Endothelial cell of umbilical vein (primary cell): ENCODE results near the gene ZFP57. TPM values are rescaled to one million over a fixed set of nuclear protein-coding genes. Genes with fewer than 3 reads are reported as not detected.
A peak's percentile ranks its signal among the peaks of the same experiment; 100 is the strongest.

ENCODE experiments used
- BruUV-seq: library from RNA; stranded (reverse); fragments of 400-500 nt; replicated peaks from 2 replicates; lab custom pipeline; 2021; lab: Mats Ljungman, UMichigan
- CTCF ChIA-PET: fragments of 300-600, 350-600 bp; sonication (Branson Sonifier 250); formaldehyde crosslinking; loops from one replicate; lab custom pipeline; 2021; ENCODE audit warnings: antibody characterized with exemption, inconsistent platforms; lab: Charles Lee
- POLR2A ChIA-PET: fragments of 300-600, 350-600 bp; sonication (Branson Sonifier 250); formaldehyde crosslinking; loops from one replicate; lab custom pipeline; 2021; ENCODE audit warnings: antibody characterized with exemption, inconsistent platforms; lab: Charles Lee
- DNase-seq: peaks from one replicate; pipeline ENCODE4 v3.0.0-alpha.2; 2011; ENCODE audit warnings: low read depth, low spot score
- FAIRE-seq: peaks from 2 replicates; lab custom pipeline; 2011; peaks lifted over from hg19 to GRCh38; lab: Jason Lieb, UNC
- H2AFZ ChIP-seq: 2 replicates; pipeline ENCODE4 v1.6.0; 2012; ENCODE audit warnings: low read depth, low read length, control low read depth, inconsistent platforms
- H3K27ac ChIP-seq: 2 replicates; pipeline ENCODE4 v1.5.1; 2011; ENCODE audit warnings: low read depth, mild to moderate bottlenecking, control low read depth, low read length, moderate library complexity; ENCODE audit not compliant: insufficient read depth
- H3K27me3 ChIP-seq, 2 experiments: 2 replicates each; pipeline versions ENCODE4 v1.6.0 to v1.6.1; 2011; ENCODE audit warnings: low read length in 2 of 2, mixed read lengths in 1 of 2; ENCODE audit not compliant: control insufficient read depth in 2 of 2, insufficient read depth in 2 of 2
- H3K36me3 ChIP-seq, 2 experiments: 2 replicates in 1 of 2; 3 replicates in 1 of 2; pipeline ENCODE4 v1.5.1; 2011; ENCODE audit warnings: low read length in 2 of 2, mild to moderate bottlenecking in 1 of 2, moderate library complexity in 1 of 2; ENCODE audit not compliant: control insufficient read depth in 2 of 2, insufficient read depth in 2 of 2; ENCODE audit errors: extremely low read depth in 1 of 2
- H3K4me1 ChIP-seq: 3 replicates; pipeline ENCODE4 v1.5.1; 2011; ENCODE audit warnings: mild to moderate bottlenecking, low read length; ENCODE audit not compliant: control insufficient read depth, insufficient read depth; ENCODE audit errors: extremely low read depth
- H3K4me2 ChIP-seq: 2 replicates; pipeline ENCODE4 v1.6.1; 2011; ENCODE audit warnings: low read length, control low read depth, mixed read lengths; ENCODE audit not compliant: insufficient read depth
- H3K4me3 ChIP-seq, 3 experiments: fragments of 200-600 bp in 1 of 3; sonication (generic), shearing (Covaris generic) in 1 of 3; replicated peaks in 1 of 3; 2 replicates each; pipeline ENCODE4 v1.5.1; 2011 to 2016; ENCODE audit warnings: control low read depth in 3 of 3, low read length in 3 of 3, mild to moderate bottlenecking in 2 of 3, inconsistent platforms in 1 of 3, low read depth in 1 of 3, moderate library complexity in 1 of 3; ENCODE audit not compliant: insufficient read depth in 1 of 3
- H3K79me2 ChIP-seq: 2 replicates; pipeline ENCODE4 v1.6.0; 2012; ENCODE audit warnings: low read length, inconsistent platforms; ENCODE audit not compliant: control insufficient read depth, insufficient read depth
- H3K9ac ChIP-seq: replicated peaks from 2 replicates; pipeline ENCODE3; 2011; ENCODE audit warnings: low read length, control low read depth; ENCODE audit not compliant: insufficient read depth; ENCODE audit errors: extremely low read depth
- H3K9me1 ChIP-seq: replicated peaks from 3 replicates; pipeline ENCODE4 v1.6.0; 2011; ENCODE audit warnings: mild to moderate bottlenecking, low read length; ENCODE audit not compliant: control insufficient read depth, insufficient read depth; ENCODE audit errors: extremely low read depth
- H3K9me3 ChIP-seq: replicated peaks from 2 replicates; pipeline ENCODE4 v1.5.1; 2012; ENCODE audit warnings: low read length, inconsistent platforms; ENCODE audit not compliant: control insufficient read depth, insufficient read depth
- H4K20me1 ChIP-seq: replicated peaks from 2 replicates; pipeline ENCODE3; 2011; ENCODE audit warnings: mild to moderate bottlenecking, low read length; ENCODE audit not compliant: control insufficient read depth, insufficient read depth; ENCODE audit errors: extremely low read depth
- EZH2 ChIP-seq: IDR thresholded peaks from 2 replicates; pipeline ENCODE4 v1.6.1; 2012; ENCODE audit warnings: borderline replicate concordance, low read depth, mild to moderate bottlenecking, moderate library complexity, low read length, inconsistent platforms; ENCODE audit not compliant: severe bottlenecking
- FOS ChIP-seq: IDR thresholded peaks from 2 replicates; pipeline ENCODE4 v1.6.1; 2011; ENCODE audit warnings: mild to moderate bottlenecking, low read length, moderate library complexity, borderline replicate concordance; ENCODE audit not compliant: insufficient read depth
- GATA2 ChIP-seq: IDR thresholded peaks from 2 replicates; pipeline ENCODE4 v1.7.0; 2011; ENCODE audit warnings: low read depth, mild to moderate bottlenecking, moderate library complexity, mixed read lengths, low read length; ENCODE audit not compliant: insufficient read length, insufficient read depth
- JUN ChIP-seq: IDR thresholded peaks from 2 replicates; pipeline ENCODE4 v1.6.1; 2011; ENCODE audit warnings: borderline replicate concordance, low read depth; ENCODE audit not compliant: insufficient read length, insufficient read depth
- POLR2A ChIP-seq: IDR thresholded peaks from 2 replicates; pipeline ENCODE4 v1.6.1; 2012; ENCODE audit warnings: low read depth, mild to moderate bottlenecking, control low read depth, low read length
- POLR2AphosphoS5 ChIP-seq: IDR thresholded peaks from 2 replicates; pipeline ENCODE4 v1.6.1; 2012; ENCODE audit warnings: low read depth, mild to moderate bottlenecking, control low read depth, low read length, moderate library complexity; ENCODE audit not compliant: insufficient read depth
- dilution Hi-C: fragments of 300-500 bp; cut with MboI; formaldehyde crosslinking; loops from one replicate; pipeline ENCODE4 v1.15.0; 2019; ENCODE audit warnings: low sequenced_read_pairs; ENCODE audit not compliant: extremely low pct_ligation_motif_present
- intact Hi-C: fragments of 100-400 bp; cut with micrococcal nuclease; formaldehyde crosslinking; loops from one replicate; pipeline ENCODE4 v1.10.0; 2022
- polyA plus RNA-seq, 4 experiments: library from polyadenylated mRNA; depleted of rRNA in 3 of 4; stranded (reverse) in 3 of 4; unstranded in 1 of 4; fragments of >200 nt; gene quantifications; 2 replicates each; pipeline versions ENCODE4 v1.2.1 to v1.2.3, GENCODE V29; 2011 to 2012; ENCODE audit warnings: missing spikeins in 1 of 4
- total RNA-seq: library from RNA; stranded (reverse); gene quantifications from 2 replicates; pipeline ENCODE4 v1.2.3, GENCODE V29; 2021
- TF ChIP-seq, protein P1 (sequence below): IDR thresholded peaks from 2 replicates; pipeline ENCODE4 v1.6.1; 2011; ENCODE audit not compliant: insufficient read depth, insufficient read length
- TF ChIP-seq, protein P2 (sequence below), 2 donors: IDR thresholded peaks; 1 replicate in 1 of 2; 2 replicates in 1 of 2; pipeline ENCODE4 v1.5.1; 2011; ENCODE audit warnings: low read length in 2 of 2, mild to moderate bottlenecking in 2 of 2, moderate library complexity in 2 of 2, control low read depth in 1 of 2, inconsistent platforms in 1 of 2, low read depth in 1 of 2; ENCODE audit not compliant: insufficient read depth in 1 of 2; ENCODE audit errors: extremely low read depth in 1 of 2

ZFP57 gene
- total and polyA plus RNA-seq, 2 donors (not counting 3 experiments of a cell fraction or from before 2014, with no cell fraction given), result 0.07 TPM; not detected in 1

DNA sequence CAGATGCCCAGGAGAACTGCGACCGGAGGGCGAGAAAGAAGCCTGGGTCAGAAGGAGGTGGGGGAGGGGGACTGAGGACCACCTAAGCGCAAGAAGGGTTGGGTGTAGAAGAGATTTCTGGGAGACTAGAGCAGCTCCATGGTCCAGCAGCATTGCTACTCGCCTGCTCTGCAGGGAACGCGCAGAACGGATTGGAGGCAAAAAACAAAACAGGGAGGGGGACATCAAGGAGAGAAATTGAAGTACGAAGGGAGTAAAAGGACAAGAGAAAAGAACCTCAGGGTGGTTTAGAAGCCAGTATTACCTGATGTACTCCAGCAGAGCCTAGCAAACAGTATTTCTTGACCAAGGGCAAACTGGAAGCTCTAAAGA, 47.4 kb downstream of the ZFP57 start:
- H3K4me3 ChIP-seq, result peak overlapping the region; percentile 57 to 73 (median 62)
- intact Hi-C loops (loop anchor here (1.0 kb wide), 1 partner anchor 17 kb away; no protein-coding TSS in a partner anchor), dilution Hi-C loops (no loop called here)
- peak overlapping the region; percentile 77 for H3K4me2 ChIP-seq
- H3K9me1 ChIP-seq, result no peaks in the 10 kb centered on the region
- DNase-seq, result no peak
- ChIA-PET CTCF (interaction anchor here (1.8 to 2.7 kb wide), 3 partner anchors 14 to 20 kb away, joined by 28 to 34 read pairs (median 30); no protein-coding TSS in a partner anchor), POLR2A (interaction anchor here (1.3 kb wide), 1 partner anchor 17 kb away, joined by 7 read pairs; no protein-coding TSS in a partner anchor)
- no peak for FAIRE-seq
- H3K9me3 ChIP-seq, result no peaks in the 10 kb centered on the region
- H3K4me1 ChIP-seq, result peaks cover 28% of the 10 kb centered on the region
- peak overlapping the region; percentile 87 for H2AFZ ChIP-seq
- TF ChIP-seq, protein P1, sequence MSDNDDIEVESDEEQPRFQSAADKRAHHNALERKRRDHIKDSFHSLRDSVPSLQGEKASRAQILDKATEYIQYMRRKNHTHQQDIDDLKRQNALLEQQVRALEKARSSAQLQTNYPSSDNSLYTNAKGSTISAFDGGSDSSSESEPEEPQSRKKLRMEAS, result no peak
- TF ChIP-seq EZH2 (no peak), POLR2A (no peak), JUN (no peak), FOS (no peak), GATA2 (no peak), POLR2AphosphoS5 (no peak)
- TF ChIP-seq, protein P2, sequence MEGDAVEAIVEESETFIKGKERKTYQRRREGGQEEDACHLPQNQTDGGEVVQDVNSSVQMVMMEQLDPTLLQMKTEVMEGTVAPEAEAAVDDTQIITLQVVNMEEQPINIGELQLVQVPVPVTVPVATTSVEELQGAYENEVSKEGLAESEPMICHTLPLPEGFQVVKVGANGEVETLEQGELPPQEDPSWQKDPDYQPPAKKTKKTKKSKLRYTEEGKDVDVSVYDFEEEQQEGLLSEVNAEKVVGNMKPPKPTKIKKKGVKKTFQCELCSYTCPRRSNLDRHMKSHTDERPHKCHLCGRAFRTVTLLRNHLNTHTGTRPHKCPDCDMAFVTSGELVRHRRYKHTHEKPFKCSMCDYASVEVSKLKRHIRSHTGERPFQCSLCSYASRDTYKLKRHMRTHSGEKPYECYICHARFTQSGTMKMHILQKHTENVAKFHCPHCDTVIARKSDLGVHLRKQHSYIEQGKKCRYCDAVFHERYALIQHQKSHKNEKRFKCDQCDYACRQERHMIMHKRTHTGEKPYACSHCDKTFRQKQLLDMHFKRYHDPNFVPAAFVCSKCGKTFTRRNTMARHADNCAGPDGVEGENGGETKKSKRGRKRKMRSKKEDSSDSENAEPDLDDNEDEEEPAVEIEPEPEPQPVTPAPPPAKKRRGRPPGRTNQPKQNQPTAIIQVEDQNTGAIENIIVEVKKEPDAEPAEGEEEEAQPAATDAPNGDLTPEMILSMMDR (IDR thresholded peaks at IDR 0.05; ENCODE audit: extremely low read depth in 1 of 2, insufficient read depth in 1 of 2, low read depth in 1 of 2, low read length in 2 of 2), result no peak
- H4K20me1 ChIP-seq, result no peaks in the 10 kb centered on the region
- no peaks in the 10 kb centered on the region for H3K79me2 ChIP-seq
- no peak overlapping the region for H3K27ac ChIP-seq
- H3K9ac ChIP-seq, result no peak overlapping the region
- no peaks in the 10 kb centered on the region for H3K36me3 ChIP-seq
- no TSS peak for BruUV-seq
- H3K27me3 ChIP-seq, result no peaks in the 10 kb centered on the region
